Cardiac fibroblast (primary cell): ENCODE results near the gene MGMT.

Experiments used
- DNase-seq, 2 donors: peaks; one replicate each; pipeline versions ENCODE4 v3.0.0 to v3.0.0-alpha.2; 2010; ENCODE audit warnings: low read depth in 2 of 2
- H3K4me3 ChIP-seq, 2 donors: replicated peaks in 1 of 2; 1 replicate in 1 of 2; 2 replicates in 1 of 2; pipeline ENCODE4 v1.5.1; 2011; ENCODE audit warnings: low read depth in 2 of 2, low read length in 2 of 2, mild to moderate bottlenecking in 2 of 2, moderate library complexity in 1 of 2
- TF ChIP-seq, protein P1 (sequence below): IDR thresholded peaks from one replicate; pipeline ENCODE4 v1.5.1; 2011; ENCODE audit warnings: low read depth, mild to moderate bottlenecking, low read length, inconsistent platforms

Gene MGMT

DNA sequence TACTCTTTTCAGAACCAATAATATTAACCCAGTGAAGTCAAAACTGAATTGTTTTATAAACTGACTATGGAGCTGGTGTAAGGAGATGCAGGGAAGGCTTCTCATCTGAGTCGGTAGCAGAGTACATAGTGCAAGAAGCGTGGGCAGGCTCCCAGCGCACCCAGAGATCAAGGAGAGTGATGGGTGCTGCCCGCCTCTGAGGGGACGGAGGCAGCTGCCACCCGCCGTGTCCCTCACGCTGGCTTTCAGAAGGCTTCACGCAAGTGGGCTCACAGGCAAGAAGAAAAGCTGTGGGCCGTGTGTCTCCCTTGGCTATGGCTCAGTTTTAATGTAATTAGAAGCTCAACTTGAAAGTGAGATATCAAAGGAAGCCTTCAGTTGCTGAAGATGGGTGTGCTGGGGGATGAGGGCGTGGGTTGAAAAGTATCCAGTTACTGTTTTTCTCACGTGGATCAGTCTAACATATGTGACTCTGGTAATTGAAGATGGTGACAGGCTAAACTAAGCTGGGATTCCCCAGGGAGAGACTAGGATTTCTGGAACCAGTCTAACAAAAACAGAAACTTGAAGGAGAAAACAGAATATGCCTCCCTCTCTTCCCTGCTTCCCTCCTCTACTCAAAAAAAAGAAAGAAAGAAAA, 159.9 kb downstream of the MGMT start:
- H3K4me3 ChIP-seq, result no peak overlapping the region
- TF ChIP-seq, protein P1, sequence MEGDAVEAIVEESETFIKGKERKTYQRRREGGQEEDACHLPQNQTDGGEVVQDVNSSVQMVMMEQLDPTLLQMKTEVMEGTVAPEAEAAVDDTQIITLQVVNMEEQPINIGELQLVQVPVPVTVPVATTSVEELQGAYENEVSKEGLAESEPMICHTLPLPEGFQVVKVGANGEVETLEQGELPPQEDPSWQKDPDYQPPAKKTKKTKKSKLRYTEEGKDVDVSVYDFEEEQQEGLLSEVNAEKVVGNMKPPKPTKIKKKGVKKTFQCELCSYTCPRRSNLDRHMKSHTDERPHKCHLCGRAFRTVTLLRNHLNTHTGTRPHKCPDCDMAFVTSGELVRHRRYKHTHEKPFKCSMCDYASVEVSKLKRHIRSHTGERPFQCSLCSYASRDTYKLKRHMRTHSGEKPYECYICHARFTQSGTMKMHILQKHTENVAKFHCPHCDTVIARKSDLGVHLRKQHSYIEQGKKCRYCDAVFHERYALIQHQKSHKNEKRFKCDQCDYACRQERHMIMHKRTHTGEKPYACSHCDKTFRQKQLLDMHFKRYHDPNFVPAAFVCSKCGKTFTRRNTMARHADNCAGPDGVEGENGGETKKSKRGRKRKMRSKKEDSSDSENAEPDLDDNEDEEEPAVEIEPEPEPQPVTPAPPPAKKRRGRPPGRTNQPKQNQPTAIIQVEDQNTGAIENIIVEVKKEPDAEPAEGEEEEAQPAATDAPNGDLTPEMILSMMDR, result no peak
- DNase-seq, result peak; percentile 7

DNA sequence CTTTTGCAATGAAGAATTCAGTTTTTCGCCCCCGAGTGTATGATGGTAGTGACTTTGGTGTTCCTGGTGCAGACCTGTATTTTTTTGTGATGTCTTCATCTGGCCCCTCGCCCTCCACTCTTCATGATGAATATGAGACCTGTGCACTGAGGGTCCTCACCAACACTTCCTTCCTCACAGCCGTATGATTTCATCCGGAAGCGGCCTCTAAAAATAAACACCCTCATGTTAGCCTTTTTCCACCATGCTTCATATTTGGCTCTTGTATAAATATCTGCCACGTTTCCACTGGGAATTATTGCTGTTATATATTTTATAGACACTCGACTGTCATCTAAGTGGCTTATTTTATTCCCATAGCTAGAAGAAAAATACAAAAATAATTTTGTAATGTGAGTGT, 160.4 kb downstream of the MGMT start:
- no peak overlapping the region for H3K4me3 ChIP-seq
- no peak for DNase-seq
- TF ChIP-seq, protein P1, result no peak

DNA sequence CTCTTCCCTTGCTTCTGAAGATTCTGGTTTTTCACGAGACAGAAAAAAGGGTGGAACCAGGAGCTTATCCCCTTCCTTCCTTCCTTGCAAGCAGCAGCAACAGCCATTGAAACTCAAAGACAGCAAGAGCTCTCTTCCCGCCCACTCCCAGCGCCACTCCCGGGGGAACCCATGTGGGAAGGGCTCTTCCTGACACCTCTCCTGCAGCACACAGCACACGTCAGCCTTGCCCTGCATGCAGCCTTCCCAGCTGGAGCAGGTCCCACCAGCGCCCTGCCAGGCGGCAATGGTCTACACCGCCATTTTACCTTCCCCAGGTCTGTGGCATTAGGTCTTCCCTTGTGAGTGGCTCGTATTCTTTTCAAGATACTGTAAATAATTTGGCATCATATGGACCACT, 161.8 kb downstream of the MGMT start:
- TF ChIP-seq, protein P1, result no peak
- DNase-seq, result no peak
- H3K4me3 ChIP-seq, result no peak overlapping the region

DNA sequence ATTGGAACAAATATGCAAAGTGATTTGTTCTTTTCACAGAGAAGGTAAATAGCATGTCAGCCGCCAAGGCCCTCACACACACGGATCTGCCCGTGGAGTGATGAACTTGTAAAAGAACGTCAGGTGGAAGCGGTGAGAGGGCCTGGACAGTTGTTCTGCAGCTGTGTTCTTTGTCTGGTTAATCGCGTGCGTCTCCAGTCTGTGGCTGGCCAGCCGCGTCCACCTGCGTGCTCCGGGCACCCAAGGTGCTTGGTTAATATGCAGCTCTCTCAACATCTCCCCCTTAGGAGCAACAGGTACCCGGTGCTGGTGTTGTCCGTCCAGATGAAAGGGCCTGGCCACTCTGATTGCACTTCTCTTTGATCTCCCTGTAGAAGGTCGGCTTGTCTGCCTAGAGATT, 162.9 kb downstream of the MGMT start:
- TF ChIP-seq, protein P1, result no peak
- DNase-seq, result no peak
- no peak overlapping the region for H3K4me3 ChIP-seq

DNA sequence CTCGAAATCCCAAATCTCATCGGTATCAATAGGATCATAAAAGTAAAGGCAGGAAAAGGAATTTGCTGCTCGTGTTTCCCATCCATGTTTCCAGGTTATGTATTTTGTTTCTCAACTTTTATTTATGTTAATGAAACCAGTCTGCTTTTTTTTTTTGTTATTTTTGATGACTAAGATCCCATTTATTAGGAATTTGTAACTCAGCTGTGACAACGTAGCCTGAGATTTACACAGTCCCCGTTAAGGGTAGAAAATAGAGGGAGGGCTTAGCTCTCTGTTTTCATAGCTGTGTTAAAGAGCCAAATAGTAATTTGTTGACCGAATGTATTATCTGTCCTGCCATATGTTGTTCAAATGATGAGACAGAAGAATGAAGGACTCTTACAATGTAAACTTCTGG, 164.0 kb downstream of the MGMT start:
- peak in 1 of 2 donors; percentile 60 for DNase-seq
- H3K4me3 ChIP-seq, result no peak overlapping the region
- TF ChIP-seq, protein P1, result no peak

DNA sequence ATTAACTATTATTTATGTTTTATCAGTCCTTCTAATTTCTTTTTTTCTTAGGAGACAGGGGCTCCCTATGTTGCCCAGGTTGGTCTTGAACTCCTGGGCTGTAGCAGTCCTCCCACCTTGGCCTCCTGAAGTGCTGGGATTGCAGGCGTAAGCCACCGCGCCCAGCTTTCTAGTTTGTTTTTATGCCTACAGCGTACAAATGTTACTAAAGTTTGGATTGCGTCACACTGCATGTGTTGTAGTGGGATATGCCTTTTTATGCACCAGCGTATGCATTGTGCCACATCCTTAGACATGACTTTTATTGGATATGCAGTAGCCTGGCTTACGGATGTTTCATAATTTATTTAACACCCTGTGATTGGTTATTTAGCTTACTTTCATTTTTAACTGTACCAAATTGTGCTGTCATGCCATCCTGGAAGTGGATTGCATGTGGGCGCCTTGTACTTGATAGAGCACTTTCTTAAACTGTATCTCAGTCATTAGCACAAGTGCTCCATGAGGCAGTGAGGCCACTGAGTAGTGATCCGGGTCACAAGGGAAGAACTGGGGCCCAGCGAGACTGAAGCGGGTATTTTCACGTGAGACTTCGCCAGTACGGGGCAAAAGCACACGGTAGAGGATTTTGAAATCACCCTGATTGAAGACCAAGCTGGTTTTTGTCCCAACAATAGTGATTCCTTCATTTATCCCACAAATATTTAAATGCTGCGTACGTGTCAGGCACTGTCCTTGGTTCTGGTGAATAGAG, 165.0 kb downstream of the MGMT start:
- DNase-seq, result no peak
- H3K4me3 ChIP-seq, result no peak overlapping the region
- TF ChIP-seq, protein P1, result no peak
